Bone marrow (tissue), 2 donors: ENCODE data around the gene MAP7D3.
"Not testable (repeated sequence)": the region's sequence is repeated elsewhere in the genome, so short reads cannot be mapped to it uniquely, and the experiment has no call there.

Experiments used
- DNase-seq, 2 donors: peaks; one replicate each; lab custom pipeline; 2025; lab: John Stamatoyannopoulos, UW

MAP7D3 gene, protein sequence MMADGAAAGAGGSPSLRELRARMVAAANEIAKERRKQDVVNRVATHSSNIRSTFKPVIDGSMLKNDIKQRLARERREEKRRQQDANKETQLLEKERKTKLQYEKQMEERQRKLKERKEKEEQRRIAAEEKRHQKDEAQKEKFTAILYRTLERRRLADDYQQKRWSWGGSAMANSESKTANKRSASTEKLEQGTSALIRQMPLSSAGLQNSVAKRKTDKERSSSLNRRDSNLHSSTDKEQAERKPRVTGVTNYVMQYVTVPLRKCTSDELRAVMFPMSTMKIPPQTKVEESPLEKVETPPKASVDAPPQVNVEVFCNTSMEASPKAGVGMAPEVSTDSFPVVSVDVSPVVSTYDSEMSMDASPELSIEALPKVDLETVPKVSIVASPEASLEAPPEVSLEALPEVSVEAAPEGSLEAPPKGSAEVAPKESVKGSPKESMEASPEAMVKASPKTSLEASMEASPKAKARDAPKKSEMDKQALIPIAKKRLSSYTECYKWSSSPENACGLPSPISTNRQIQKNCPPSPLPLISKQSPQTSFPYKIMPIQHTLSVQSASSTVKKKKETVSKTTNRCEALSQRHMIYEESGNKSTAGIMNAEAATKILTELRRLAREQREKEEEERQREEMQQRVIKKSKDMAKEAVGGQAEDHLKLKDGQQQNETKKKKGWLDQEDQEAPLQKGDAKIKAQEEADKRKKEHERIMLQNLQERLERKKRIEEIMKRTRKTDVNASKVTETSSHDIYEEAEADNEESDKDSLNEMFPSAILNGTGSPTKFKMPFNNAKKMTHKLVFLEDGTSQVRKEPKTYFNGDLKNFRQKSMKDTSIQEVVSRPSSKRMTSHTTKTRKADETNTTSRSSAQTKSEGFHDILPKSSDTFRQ

DNA sequence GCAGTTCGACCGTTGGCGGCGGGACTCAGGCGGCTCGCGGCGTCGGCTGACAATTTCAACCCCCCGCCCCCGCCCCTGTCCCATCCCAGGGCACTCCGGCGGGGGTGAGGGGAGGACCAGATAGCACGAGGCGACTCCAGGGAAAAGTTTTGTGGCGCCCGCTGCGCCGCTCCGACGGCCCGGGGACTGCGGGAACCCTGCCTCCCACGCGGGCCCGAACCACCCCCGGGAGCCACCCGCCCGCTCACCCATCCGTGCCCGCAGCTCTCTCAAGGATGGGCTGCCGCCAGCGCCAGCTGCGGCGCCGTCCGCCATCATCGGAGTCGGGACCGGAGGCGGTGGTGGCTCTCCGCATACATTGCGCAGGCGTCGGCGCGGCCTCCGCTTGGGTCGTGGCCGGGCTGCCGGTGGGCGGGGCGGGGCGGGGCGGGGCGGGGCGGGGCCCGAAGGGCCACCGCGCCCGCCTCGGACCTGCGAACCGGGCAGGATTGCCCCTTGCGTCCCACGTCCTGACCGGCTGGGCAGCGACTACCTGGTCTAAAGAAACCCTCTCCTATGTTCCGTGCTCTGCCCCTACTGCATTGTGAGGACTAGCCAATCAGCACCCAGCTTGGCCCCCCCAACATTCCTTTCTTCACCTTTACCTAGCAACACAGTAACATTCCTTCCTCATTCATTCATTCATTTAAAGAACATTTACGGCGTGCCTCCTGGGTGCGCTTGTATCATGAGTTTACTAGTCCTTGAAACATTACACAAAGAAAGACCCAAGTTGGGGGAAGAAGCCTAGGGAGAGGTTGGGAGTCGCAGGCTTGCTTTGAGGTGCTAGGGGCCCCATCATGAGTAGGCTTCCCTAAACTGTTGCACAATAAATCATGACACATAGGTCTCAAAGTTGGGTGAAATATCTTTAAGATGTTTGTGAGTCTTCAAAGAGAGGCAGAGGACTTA lies at the start of gene MAP7D3:
Gene MAP7D3, minus strand, starts transcription at position 360 of the 951 bp plus-strand sequence. Its CDS starts 42 bp downstream, at position 318.
- DNase-seq = peak; percentile 35 to 54

DNA sequence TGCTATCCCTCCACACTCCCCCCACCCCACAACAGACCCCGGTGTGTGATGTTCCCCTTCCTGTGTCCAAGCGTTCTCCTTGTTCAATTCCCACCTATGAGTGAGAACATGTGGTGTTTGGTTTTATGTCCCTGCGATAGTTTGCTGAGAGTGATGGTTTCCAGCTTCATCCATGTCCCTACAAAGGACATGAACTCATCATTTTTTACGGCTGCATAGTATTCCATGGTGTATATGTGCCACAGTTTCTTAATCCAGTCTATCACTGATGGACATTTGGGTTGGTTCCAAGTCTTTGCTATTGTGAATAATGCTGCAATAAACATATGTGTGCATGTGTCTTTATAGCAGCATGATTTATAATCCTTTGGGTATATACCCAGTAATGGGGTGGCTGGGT lies 49.5 kb upstream of the MAP7D3 start, which contains the start of gene ADGRG4:
Gene ADGRG4, plus strand, starts transcription at position 243 of the 400 bp plus-strand sequence. CDS start 7,815 bp downstream, outside the sequence.
- not testable (repeated sequence) for DNase-seq

DNA sequence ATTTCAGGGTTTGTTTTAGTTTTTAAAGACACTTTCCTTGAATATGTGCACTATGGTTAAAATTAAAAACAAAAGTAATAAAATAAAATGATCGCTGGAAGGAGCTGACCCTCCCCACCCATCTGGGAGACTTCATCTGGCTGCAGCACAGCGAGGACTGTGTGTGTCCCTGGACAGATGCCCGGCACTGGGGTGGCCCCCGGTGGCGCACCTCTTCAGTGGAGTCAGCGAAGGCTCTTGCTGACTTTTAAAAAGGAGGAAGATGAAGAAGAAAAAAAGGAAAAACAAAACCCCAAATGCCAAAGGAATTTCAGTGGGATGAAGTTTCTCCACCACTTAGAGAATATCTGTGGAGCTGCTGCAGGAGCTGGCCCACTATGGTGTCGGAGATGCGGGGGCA lies 44.2 kb upstream of the MAP7D3 start:
- no peak for DNase-seq

DNA sequence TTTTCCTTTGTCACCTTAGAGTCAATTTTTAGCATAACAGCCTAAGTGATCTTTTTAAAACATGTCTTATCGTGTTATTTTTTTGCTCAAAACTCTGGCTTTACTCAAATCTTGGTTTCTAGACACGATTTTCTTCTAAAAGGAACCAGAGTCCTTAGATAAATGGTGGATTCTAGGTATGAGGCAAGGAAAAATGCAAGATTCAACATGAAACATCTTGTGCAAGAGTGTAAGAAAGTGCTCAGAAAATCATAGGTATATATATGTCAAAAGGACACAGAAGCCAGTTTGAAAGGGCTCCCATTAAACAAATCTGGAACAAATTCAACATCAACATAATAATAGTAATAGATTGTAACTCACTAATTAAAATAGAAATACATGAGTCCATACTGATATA lies 41.5 kb upstream of the MAP7D3 start:
- DNase-seq = no peak

DNA sequence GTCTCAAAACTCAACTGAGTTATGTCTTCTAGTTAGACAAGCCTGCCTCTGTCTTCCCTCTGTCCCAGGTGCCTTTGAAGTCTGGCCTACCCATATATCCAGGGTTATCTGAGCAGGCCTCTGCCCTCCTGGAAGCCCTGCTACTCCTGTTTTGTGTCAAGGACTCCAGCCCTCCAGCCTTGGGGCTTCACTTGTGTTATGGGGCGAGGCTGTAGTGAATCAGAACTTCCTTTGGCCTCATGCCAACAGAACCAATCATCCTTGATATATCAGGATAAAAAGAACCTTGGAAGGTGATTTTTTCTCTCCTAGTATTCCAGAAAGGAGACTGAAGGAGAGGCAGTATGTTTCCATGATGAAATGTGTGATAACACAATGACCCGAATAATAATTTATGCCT lies 40.6 kb upstream of the MAP7D3 start:
- DNase-seq = no peak

DNA sequence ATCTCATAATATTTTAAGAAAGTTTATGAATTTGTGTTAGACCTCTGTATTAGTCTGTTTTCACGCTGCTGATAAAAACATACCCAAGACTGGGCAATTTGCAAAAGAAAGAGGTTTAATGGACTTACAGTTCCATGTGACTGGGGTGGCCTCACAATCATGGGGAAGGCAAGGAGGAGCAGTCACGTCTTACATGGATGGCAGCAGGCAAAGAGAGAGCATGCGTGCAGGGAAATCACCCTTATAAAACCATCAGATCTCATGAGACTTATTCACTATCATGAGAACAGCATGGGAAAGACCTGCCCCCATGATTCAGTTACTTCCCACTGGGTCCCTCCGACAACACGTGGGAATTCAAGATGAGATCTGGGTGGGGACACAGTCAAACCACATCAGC lies 35.2 kb upstream of the MAP7D3 start:
- not testable (repeated sequence) for DNase-seq

DNA sequence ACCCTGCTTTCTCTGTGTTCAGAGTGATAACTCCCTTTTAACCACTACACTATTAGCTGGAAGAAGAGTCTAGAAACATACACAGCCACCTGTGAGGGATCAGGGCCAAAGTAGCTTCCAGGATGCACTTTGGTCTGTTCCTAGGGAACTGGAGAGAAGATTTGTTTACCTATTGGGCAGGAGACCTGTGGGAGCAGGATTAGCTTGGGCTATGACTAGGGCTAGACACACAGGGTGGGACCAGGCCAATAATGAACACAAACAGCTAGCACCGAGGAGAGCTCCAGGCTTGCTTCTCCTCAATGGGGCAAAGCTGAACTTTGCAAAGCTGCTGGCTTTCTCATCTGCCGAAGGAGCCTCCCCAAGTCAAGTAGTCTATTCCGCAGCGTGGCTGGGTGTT lies 24.4 kb upstream of the MAP7D3 start:
- no peak for DNase-seq

DNA sequence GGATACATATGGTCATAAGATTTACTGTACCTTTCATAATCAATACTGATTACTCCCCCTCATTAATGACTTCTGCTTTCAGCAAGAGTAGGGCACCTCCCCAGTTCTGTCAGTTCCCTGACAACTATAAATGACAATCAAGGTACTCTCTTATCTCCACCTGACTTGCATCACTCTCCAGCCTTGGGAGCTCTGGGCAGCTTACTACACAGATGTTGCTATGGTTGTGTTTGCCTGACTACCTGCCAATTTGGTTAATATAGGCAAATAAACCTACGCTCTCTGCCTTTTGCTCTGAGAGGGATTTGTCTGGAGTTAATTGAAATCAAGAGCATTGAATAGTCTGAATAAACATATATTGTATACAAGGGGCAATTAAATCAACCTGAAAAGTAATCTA lies 22.8 kb upstream of the MAP7D3 start:
- no peak for DNase-seq

DNA sequence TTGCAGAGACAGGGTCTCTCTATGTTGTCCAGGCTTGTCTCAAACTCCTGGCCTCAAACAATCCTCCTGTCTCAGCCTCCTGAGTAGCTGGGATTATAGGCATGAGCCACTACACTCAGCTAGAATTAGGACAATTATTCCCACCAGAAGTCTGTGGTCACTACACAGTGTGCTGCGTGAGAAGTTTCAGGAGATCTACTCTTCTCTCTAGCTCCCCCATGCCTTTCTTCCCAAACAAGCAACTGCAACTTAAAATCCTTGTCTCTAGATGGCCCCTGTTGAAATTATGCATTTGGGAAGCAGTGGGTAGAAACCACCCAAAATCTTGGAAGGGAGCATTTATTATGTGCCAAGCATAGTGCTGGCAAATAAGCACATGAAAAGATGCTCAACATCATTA lies 21.1 kb upstream of the MAP7D3 start:
- no peak for DNase-seq

DNA sequence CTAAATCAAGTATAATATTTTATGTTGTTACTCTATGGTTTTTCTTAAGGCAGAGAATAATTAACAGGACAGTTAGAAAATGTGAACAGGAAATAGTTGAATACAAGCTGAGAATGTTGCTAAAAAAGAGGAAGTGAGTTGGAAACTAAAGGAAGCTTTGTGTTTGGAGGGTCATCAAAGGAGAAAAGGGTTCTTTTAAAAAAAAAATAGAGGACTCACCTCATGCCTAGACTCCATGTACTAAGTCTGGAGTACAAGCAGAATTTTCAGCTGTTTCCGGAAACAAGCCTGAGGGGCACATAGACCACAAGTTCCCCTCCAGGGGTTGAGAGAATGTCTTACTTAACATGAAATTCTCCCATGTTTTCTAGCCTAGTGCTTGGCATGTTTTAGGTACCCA lies 20.1 kb upstream of the MAP7D3 start:
- DNase-seq = peak in 1 of 2 donors; percentile 65

DNA sequence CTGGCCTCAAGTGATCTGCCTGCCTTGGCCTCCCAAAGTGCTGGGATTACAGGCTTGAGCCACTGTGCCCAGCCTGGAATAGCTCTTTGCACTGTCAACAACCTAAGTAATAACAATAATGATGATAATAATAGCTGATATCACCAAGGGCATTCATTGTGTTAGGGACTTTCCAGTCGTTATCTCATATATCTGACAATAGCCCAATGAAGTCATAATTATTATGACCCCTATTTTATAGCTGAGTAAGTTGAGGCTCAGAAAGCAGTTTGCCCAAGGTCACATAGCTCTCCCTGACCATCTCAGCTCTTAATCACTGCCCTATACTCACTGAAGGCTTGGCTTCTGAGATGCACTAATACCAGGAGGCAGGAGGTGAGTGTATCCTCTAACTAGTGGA lies 18.7 kb upstream of the MAP7D3 start:
- DNase-seq = no peak

DNA sequence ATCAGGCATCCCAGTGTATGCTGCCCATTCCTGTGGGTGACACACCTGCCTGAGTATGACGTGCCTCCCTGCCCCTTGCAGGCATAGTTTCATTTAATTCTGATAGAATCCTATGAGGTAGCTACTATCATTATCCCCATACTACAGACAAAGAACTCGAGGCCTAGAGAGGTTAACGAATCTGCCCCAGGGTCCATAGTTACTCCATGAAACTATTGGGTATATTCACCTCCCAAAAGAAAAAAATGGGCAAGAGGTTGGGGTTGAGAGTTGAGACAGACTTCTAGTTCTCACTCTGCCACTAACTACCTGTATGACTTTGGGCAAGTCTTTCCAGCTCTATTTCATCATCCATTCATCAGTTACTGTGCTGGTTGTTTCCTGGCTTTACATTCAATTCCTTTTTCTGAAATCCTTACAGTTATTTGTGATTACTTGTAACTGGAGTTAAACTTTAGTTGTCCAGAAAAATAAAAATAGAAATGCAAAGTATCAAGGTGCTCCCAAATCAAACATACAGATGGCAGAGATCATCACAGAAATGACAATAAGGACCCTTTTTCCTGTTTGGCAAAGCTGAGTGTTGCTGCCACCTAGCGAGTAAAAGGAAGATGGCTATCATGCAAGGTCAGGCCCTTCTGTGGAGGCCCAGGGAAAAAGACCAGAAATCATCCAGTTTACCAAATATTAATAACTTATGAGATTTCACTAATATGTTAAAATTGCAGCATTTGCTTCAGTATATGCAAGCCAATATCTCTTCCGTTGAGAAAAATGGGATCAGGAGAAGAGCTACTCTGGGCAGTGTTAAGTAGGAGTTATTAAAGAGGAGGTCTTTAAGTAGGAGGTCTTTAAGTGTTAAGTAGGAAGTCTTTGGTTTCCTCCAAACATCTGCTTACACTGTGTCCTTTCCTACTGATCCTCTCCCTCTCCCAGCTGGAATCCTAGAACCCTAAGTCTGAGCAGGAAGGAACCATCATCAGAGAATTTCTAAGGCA lies 17.1 kb upstream of the MAP7D3 start:
- peak in 1 of 2 donors; percentile 14 for DNase-seq

DNA sequence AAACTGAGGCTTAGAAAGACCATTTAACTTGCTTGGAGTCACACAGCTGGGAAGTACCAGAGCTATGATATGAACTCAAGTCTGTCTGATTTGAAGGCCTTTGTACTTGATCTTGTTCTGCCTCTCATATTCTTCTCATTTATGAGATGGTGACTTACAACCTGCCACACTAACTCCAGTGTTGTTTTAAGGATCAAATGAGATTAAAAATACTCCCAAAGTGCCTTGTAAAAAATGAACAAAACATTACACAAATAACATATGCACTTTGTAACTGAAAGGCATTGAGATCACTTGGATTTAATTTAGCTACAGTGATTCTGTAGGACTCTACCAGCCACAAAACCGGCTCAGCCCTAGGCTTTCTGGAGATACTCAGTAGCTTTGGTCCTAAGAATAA lies 15.6 kb upstream of the MAP7D3 start:
- DNase-seq = no peak

DNA sequence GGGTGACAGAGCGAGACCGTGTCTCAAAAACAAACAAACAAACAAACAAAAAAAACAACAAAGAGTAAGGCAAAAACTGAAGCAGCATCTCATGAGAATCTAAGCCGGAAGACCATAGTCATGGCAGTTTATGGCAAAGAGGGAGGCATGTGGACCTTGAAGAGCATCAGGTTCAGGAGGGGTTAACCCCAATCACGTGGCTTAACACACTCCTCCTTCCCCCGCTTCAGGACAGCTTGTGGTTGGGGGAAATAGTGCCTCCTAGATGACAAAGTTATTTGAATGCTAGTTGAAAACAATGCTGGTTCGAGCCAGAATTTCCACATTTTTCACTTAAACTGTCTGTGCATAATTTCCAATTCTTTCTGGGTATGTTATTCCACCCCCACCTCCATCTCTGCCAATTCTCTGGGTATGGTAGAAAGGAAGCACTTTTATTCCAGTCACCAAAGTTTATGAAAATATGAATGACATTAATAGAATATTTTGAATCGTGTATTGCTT lies 11.7 kb upstream of the MAP7D3 start:
- no peak for DNase-seq

DNA sequence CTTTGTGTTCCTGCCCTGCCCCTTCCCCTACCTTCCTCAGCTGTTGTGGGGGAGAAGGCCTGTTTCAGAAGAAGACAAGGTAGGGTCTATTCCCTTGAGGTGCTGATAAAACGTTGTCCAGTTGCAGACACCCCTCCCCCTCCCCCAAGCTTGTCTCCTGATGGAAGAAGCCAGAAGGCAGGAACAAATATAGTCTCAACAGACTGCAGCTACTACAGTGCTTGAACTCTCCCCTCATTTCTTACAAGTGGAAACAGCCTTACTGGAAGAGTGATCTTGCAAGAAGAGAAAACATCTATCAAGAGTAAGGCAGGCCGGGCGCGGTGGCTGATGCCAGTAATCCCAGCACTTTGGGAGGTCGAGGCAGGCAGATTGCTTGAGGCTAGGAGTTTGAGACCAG lies 11.0 kb upstream of the MAP7D3 start:
- DNase-seq = no peak

DNA sequence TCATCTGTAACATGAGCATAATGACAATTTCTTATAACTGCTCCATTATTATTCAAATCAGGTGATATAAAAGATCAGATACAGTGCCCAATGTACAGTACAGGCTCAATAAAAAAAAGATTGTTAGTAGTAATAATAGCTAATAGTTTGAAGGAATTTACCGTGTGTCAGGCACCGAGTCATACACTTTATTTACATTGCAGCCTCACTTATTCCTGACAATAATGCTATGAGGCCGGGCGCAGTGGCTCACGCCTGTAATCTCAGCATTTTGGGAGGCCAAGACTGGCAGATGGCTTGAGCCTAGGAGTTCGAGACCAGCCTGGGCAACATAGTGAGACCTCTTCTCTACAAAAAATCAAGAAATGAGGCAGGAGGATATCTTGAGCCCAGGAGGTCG lies 10.1 kb upstream of the MAP7D3 start:
- DNase-seq = no peak

DNA sequence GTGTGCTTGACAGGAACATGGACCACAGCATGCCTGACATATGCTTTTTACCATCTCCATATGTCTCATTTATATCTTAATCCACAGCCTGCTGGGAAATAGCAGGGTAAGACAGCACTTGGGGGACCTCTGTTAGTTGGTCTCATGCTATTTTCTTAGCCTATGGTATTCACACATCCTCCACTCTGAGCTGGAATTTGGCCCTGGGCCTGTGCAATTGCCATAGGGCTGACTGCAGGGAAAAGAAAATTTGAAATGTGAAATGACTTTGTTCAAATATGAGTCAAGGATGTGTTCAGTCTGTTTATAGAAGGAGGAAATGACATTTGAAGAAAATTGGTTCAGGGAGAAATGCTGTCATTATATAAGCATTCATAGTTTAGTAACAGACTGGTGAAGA lies 9.6 kb upstream of the MAP7D3 start:
- no peak for DNase-seq

DNA sequence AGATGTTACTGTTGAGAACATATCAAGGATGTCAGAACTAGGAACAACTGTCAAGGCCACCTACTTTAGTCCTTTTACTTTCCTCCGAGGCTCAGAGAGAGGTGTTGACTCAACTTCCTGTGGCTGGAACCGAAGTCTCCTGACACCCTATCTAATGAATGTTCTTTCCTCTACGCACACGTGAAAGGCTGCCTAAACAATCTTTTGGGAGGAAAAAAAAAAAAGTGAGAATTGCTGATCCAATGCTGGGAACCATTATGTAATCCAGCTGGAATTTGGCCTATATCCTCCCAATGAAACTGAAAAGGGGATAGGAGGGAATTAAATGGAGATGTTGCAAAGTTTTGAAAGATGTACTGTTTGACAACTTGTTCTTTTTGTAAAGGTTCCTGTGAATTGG lies 8.3 kb upstream of the MAP7D3 start:
- peak in 1 of 2 donors; percentile 50 for DNase-seq

DNA sequence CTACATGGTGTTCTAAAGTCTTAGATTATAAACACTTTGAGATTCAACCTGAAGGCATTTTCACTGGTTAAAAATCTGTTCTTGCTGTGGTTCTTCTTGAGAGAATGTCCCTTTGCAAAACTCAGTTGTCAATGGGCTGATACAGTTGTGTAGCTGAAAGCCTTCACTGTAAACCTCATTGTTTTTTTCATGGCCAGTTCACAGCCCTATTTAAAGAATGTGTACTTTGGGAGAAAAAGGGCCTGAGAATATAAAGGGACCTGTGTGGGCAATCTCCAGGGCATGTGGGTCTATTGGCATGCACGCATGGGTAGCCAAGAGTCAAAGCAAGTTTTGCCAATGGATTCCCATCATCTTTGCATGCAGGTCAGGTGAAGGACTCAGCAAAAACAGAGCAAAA lies 7.8 kb upstream of the MAP7D3 start:
- no peak for DNase-seq

DNA sequence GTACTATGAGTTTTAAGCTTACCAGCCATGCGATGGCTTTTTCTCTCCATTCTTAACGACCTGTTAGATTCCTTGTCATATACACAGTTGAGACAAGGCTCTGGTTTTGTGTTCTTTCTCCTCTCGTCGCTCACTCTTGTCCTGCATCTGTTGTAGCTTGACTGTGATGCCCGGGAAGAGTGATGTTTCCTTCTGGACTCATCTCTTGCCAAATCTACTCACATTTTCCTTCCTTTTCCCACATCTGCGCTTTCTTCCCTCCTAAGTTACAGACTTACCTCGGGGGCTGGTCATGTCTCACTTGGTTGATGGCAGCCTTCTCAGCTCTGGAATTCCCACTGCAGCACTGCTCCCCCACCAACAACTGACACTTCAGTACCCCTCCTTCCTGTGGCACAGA lies 4.8 kb upstream of the MAP7D3 start:
- no peak for DNase-seq
